ES-I3 (cell line): ENCODE results near the gene PRC1.

Experiments used
- H3K36me3 ChIP-seq: 2 replicates; pipeline ENCODE4 v1.6.1; 2013; ENCODE audit warnings: mild to moderate bottlenecking, low read length, control low read depth, moderate library complexity; ENCODE audit not compliant: insufficient read depth
- H3K4me1 ChIP-seq: 2 replicates; pipeline ENCODE4 v1.6.1; 2013; ENCODE audit warnings: mild to moderate bottlenecking, control low read depth, low read length; ENCODE audit not compliant: insufficient read depth
- H3K9ac ChIP-seq: 2 replicates; pipeline ENCODE4 v1.6.1; 2013; ENCODE audit warnings: low read depth, mild to moderate bottlenecking, low read length, moderate library complexity
- H3K9me3 ChIP-seq: 2 replicates; pipeline ENCODE4 v1.6.1; 2013; ENCODE audit warnings: mild to moderate bottlenecking, low read length, moderate library complexity; ENCODE audit not compliant: control insufficient read depth, insufficient read depth

The PRC1 gene

GRCh38 chr15:90954712-90955623 lies 39.4 kb downstream of the PRC1 start, which contains the start of gene RCCD1:
Gene RCCD1 (plus strand): TSS chr15:90954884. CDS start chr15:90956735, 1,851 bp downstream.
- Histone ChIP-seq H3K36me3 (peaks cover 12% of the 10 kb centered on the region; the same call in 1 of the 2 replicates), H3K9me3 (no peaks in the 10 kb centered on the region), H3K4me1 (peaks cover 4% of the 10 kb centered on the region; the same call in 1 of the 2 replicates)

GRCh38 chr15:90953947-90954711 lies 40.2 kb downstream of the PRC1 start:
- H3K9me3 ChIP-seq: no peaks in the 10 kb centered on the region
- peaks cover 12% of the 10 kb centered on the region; the same call in 1 of the 2 replicates for H3K36me3 ChIP-seq
- H3K9ac ChIP-seq: 0 out of 2 replicates have a peak overlapping the region, but pooled peaks have one; percentile 68
- peaks cover 4% of the 10 kb centered on the region; the same call in 1 of the 2 replicates for H3K4me1 ChIP-seq

More at GRCh38 chr15:90954712-90955623, 39.4 kb downstream of the PRC1 start, which contains the start of gene RCCD1:
- peak within 1 kb of the TSS; percentile 68 for H3K9ac ChIP-seq

- Histone ChIP-seq H3K36me3 (peaks cover 12% of the 10 kb centered on the region), H3K9me3 (no peaks in the 10 kb centered on the region), H3K4me1 (peaks cover 4% of the 10 kb centered on the region; the same call in 1 of the 2 replicates), H3K9ac (no peak overlapping the region)
Measured at GRCh38 chr15:90952901-90953677, 41.2 kb downstream of the PRC1 start.

- Histone ChIP-seq H3K36me3 (peaks cover 16% of the 10 kb centered on the region), H3K9me3 (no peaks in the 10 kb centered on the region), H3K9ac (no peak overlapping the region), H3K4me1 (no peaks in the 10 kb centered on the region)
Measured at GRCh38 chr15:90950676-90951075, 43.7 kb downstream of the PRC1 start.

- peaks cover 18% of the 10 kb centered on the region for H3K36me3 ChIP-seq
- no peak overlapping the region for H3K9ac ChIP-seq
- H3K4me1 ChIP-seq: no peaks in the 10 kb centered on the region
- H3K9me3 ChIP-seq: no peaks in the 10 kb centered on the region
Measured at GRCh38 chr15:90949979-90950675, 44.2 kb downstream of the PRC1 start.

GRCh38 chr15:90948506-90948905 lies 45.8 kb downstream of the PRC1 start:
- no peaks in the 10 kb centered on the region for H3K9me3 ChIP-seq
- H3K9ac ChIP-seq: no peak overlapping the region
- H3K36me3 ChIP-seq: peaks cover 26% of the 10 kb centered on the region
- no peaks in the 10 kb centered on the region for H3K4me1 ChIP-seq

- Histone ChIP-seq H3K36me3 (peaks cover 26% of the 10 kb centered on the region), H3K9ac (no peak overlapping the region), H3K9me3 (no peaks in the 10 kb centered on the region), H3K4me1 (no peaks in the 10 kb centered on the region)
Measured at GRCh38 chr15:90947577-90948357, 46.6 kb downstream of the PRC1 start.

GRCh38 chr15:90946941-90947576 lies 47.3 kb downstream of the PRC1 start:
- Histone ChIP-seq H3K4me1 (no peaks in the 10 kb centered on the region), H3K36me3 (peaks cover 31% of the 10 kb centered on the region), H3K9me3 (no peaks in the 10 kb centered on the region), H3K9ac (no peak overlapping the region)

- H3K36me3 ChIP-seq: peaks cover 27% of the 10 kb centered on the region
- no peaks in the 10 kb centered on the region for H3K9me3 ChIP-seq
- H3K4me1 ChIP-seq: no peaks in the 10 kb centered on the region
- H3K9ac ChIP-seq: no peak overlapping the region
Measured at GRCh38 chr15:90946538-90946937, 47.8 kb downstream of the PRC1 start.

- H3K4me1 ChIP-seq: no peaks in the 10 kb centered on the region
- H3K9me3 ChIP-seq: no peaks in the 10 kb centered on the region
- H3K36me3 ChIP-seq: peaks cover 32% of the 10 kb centered on the region
- no peak overlapping the region for H3K9ac ChIP-seq
Measured at GRCh38 chr15:90945091-90945490, 49.2 kb downstream of the PRC1 start.

GRCh38 chr15:90942354-90943120 lies 51.8 kb downstream of the PRC1 start:
- Histone ChIP-seq H3K9me3 (no peaks in the 10 kb centered on the region), H3K4me1 (no peaks in the 10 kb centered on the region), H3K36me3 (peaks cover 43% of the 10 kb centered on the region), H3K9ac (no peak overlapping the region)

GRCh38 chr15:90941038-90941437 lies 53.3 kb downstream of the PRC1 start:
- Histone ChIP-seq H3K36me3 (peaks cover 38% of the 10 kb centered on the region), H3K4me1 (no peaks in the 10 kb centered on the region), H3K9ac (no peak overlapping the region), H3K9me3 (no peaks in the 10 kb centered on the region)
